GM18861 (cell line): Measurements from ENCODE around the gene SNAP23.
"Not testable (repeated sequence)": the region's sequence is repeated elsewhere in the genome, so short reads cannot be mapped to it uniquely, and the experiment has no call there.

Experiments
- ATAC-seq: cut with Tn5 transposase; IDR thresholded peaks from one replicate; pipeline ENCODE4 v1.9.1; 2021; ENCODE audit not compliant: unreplicated experiment

The SNAP23 gene

GRCh38 chr15:42556550-42557207 lies 61.2 kb downstream of the SNAP23 start:
- ATAC-seq: not testable (repeated sequence)

- no peak for ATAC-seq
These were observed 63.3 kb downstream of the SNAP23 start for GRCh38 chr15:42558739-42559138.

- ATAC-seq: peak; percentile 89
These were observed 80.0 kb downstream of the SNAP23 start, which contains the start of gene STARD9 for GRCh38 chr15:42575188-42576039. TSS of gene STARD9 (plus strand) at chr15:42575606. CDS start at chr15:42575716, 110 bp downstream.

GRCh38 chr15:42576040-42576594 lies 80.7 kb downstream of the SNAP23 start:
- no peak for ATAC-seq

- ATAC-seq: no peak
These were observed 81.3 kb downstream of the SNAP23 start for GRCh38 chr15:42576776-42577175.

GRCh38 chr15:42577514-42578031 lies 82.1 kb downstream of the SNAP23 start:
- ATAC-seq: no peak

GRCh38 chr15:42578984-42579537 lies 83.6 kb downstream of the SNAP23 start:
- no peak for ATAC-seq

GRCh38 chr15:42581272-42581730 lies 85.9 kb downstream of the SNAP23 start:
- peak; percentile 57 for ATAC-seq
